ENCODE data around the gene GOLPH3L.
"Not testable (repeated sequence)": the region's sequence is repeated elsewhere in the genome, so short reads cannot be mapped to it uniquely, and the experiment has no call there.

Gene GOLPH3L

GRCh38 chr1:150657064-150657463 lies 39.9 kb downstream of the GOLPH3L start:
- not testable (repeated sequence) for DNase-seq

GRCh38 chr1:150654635-150655034 lies 42.3 kb downstream of the GOLPH3L start:
- DNase-seq: not testable (repeated sequence)

- no peak for DNase-seq
These were observed 46.8 kb downstream of the GOLPH3L start for GRCh38 chr1:150650193-150650592.

DNA sequence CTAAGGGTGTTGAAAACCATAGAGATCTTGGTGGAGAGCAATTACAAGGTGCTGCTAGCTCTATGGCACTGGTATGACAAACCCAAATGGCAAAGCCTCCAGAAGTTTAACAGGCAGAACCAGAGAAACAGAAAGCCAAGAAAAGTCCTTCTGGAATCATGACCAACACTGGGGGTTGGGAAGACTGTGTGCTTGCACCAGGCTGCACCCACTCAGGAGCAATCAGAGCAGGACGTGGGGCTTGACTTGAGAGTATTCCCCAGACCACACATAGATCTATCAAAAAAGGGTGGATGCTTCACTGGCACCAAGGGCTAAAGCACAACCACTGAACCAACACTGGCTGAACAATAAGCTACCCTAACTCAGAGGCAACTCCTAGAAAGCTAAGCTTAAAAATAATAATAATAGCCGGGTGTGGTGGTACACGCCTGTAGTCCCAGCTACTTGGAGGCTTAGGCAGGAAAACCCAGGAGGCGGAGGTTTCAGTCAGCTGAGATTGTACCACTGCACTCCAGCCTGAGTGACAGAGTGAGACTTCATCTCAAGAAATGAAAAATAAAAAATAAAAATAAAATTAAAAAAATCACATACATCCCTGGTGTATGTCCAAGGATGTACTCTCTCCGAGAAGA lies 47.4 kb downstream of the GOLPH3L start:
- DNase-seq: no peak

GRCh38 chr1:150642296-150642695 lies 54.7 kb downstream of the GOLPH3L start:
- DNase-seq: no peak

GRCh38 chr1:150641126-150641815 lies 55.7 kb downstream of the GOLPH3L start:
- not testable (repeated sequence) for DNase-seq

DNA sequence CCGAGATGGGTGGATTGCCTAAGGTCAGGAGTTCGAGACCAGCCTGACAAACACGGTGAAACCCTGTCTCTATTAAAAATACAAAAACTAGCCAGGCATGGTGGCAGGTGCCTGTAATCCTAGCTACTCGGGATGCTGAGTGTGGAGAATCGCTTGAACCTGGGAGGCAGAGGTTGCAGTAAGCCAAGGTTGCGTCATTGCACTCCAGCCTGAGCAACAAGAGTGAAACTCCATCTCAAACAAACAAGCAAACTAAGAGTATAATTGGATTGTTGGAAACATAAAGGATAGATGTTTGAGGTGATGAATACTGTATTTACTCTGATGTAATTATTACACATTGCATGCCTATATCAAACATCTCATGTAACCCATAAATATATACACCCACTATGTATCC lies 58.5 kb downstream of the GOLPH3L start:
- DNase-seq: not testable (repeated sequence)

DNA sequence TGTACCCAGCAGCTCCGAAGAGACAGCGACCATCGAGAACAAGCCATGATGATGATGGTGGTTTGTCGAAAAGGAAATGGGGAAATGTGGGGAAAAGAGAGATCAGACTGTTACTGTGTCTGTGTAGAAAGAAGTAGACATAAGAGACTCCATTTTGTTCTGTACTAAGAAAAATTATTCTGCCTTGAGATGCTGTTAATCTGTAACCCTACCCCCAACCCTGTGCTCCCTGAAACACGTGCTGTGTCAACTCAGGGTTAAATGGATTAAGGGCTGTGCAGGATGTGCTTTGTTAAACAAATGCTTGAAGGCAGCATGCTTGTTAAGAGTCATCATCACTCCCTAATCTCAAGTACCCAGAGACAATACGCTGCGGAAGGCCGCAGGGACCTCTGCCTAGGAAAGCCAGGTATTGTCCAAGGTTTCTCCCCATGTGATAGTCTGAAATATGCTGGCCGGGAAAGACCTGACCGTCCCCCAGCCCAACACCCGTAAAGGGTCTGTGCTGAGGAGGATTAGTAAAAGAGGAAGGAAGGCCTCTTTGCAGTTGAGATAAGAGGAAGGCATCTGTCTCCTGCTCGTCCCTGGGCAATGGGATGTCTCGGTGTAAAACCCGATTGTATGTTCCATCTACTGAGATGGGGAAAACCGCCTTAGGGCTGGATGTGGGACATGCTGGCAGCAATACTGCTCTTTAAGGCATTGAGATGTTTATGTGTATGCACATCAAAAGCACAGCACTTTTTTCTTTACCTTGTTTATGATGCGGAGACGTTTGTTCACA lies 61.9 kb downstream of the GOLPH3L start:
- DNase-seq: not testable (repeated sequence)

GRCh38 chr1:150629115-150629928 lies 67.6 kb downstream of the GOLPH3L start, which contains the start of gene ENSA:
TSS of gene ENSA (minus strand) at chr1:150629612. CDS start at chr1:150629470, 142 bp downstream.
- DNase-seq: peak; percentile 97 to 99

DNA sequence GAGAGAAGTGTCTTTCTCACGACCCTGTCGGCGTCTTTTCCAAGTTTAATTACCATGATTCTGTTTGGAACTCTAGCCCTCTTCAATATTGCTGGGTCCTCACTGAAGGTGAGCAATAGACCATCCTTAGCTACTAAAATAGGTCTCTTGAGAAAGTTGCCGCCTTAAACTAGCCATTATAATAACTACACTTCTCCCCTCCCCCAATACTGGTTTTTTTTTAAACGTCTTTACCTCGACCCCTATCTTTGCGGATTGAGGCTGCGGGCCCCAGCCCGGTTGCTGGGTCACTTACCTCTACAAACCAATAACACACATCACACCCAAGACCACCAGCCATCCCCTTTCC lies 68.2 kb downstream of the GOLPH3L start:
- no peak for DNase-seq

DNA sequence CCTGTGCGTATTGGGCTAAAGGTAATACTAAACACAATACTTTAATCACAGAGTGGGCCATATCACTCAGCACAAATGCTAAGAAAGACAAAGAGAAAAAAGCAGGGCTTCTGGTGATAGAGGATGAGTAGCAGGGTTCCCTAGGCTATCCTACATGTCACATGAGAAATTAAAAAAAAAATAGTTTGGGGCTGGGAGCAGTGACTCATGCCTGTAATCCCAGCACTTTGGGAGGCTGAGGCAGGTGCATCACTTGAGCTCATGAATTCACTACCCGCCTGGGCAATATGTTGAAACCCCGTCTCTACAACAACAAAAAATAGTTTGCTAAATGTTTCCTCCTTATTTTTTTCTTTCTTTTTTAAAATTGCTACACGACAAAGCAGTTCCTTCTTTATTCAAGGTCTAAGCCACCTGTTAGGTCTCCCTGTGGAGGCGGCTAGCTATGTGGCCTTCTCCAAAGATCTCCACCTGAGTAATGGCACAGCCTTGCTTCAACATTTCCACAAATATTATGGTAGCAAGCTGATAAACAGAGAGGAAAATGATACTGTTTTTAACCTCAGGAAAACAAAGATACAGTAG lies 69.0 kb downstream of the GOLPH3L start:
- DNase-seq: peak in 1 of 2 donors; percentile 13

- DNase-seq: peak in 1 of 2 donors; percentile 28
These were observed 70.8 kb downstream of the GOLPH3L start for GRCh38 chr1:150626150-150626549.

- DNase-seq: peak; percentile 64 to 79
These were observed 72.4 kb downstream of the GOLPH3L start for GRCh38 chr1:150624546-150624945.

GRCh38 chr1:150624134-150624533 lies 72.8 kb downstream of the GOLPH3L start:
- not testable (repeated sequence) for DNase-seq

DNA sequence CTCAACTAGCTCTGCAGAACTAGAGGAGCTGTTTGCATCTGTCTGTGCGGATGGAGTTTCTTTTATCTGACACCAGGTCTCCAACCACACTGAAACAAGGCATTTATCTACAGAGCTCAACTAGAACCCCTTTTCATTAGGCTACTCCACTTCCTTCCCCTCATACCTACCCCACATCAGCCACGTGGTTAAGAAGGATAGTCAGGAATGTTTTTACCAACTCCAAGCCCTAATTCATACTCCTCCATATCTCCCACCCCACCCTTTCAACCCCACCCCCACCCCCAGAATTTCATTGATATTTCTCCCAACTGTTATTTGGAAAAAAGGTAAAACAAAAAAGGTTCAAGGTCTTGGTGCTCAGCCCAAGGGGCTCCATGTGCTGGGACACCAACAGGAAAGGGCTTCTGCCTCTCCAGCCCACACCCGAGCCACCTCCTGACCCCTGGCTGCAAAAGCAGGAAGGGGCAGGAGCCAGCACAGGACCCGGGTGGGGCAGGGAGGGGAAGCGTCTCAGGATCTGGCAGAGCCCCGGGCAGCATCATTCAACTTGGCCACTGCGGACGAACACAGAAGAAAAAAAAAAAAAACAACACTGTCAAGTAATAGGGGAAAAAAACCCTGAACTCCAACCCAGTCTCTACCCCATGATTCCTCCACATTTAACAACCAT lies 74.5 kb downstream of the GOLPH3L start:
- DNase-seq: peak in 1 of 2 donors; percentile 40

- peak; percentile 66 to 76 for DNase-seq
These were observed 75.3 kb downstream of the GOLPH3L start for GRCh38 chr1:150621497-150622302.

GRCh38 chr1:150620919-150621318 lies 76.0 kb downstream of the GOLPH3L start:
- no peak for DNase-seq

DNA sequence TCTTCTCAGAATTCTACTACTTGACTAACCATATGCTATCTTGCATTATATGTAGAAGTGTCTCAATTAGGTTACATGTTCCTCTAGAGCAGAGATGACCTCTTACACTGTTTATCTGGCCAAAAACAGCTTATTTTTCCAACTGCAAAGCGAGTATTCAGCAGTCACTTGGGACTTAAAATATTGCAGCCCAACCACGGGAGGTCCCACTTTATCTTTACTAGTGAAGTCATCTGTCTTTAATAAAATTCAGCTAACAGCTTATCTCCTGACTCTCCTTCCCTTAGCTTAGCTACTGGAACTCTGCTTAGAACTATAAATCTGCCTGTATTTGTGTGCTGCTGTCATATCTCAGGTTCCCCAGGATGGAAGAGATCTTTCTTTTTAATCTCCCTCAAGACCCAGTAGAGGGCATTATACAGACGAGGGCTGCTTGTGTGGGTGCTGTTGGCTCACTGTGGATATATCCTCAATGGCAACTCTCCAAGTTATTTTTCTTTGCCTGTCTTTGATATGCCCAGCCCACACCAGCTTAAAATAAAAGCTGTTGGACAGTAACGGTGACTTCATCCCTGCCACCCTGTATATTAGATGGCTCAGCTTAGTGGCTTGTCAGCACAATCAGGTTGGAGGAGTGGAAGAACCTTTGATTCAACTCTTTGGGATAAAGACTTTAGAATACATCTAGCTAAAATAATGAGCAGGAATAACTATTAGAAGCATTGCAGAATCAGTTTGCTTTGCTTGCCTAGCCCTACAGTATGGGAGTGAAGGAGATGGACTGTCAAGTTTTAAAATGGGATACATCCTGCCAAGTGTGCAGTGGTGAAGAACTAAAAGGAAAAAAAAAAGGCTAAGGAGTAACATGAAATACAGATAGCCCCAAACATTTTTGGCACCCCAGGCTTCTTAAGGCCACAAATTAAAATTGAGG lies 77.1 kb downstream of the GOLPH3L start:
- DNase-seq: peak; percentile 71 to 88

GRCh38 chr1:150615346-150616201 lies 81.4 kb downstream of the GOLPH3L start:
- no peak for DNase-seq
